IMR-90 (cell line): ENCODE data around the gene ABCA6. TPM values are rescaled to one million over a fixed set of nuclear protein-coding genes. Genes with fewer than 3 reads are reported as not detected.

ENCODE experiments used
- ATAC-seq: fragments of 200-7000 bp; cut with Tn5 transposase; 2 replicates; pipeline ENCODE4 v1.9.1; 2020; ENCODE audit warnings: low read depth, mild to moderate bottlenecking, moderate library complexity
- BruUV-seq: library from RNA; stranded (reverse); fragments of 400-500 nt; replicated peaks from 2 replicates; lab custom pipeline; 2021; lab: Mats Ljungman, UMichigan
- CTCF ChIA-PET: fragments of 300-600 bp; formaldehyde crosslinking; extraction: SDS; loops from one replicate; lab custom pipeline; 2021; ENCODE audit warnings: antibody characterized with exemption; lab: Yijun Ruan, JAX
- POLR2A ChIA-PET: fragments of 300-600 bp; sonication (Branson Sonifier 250); formaldehyde crosslinking; loops from one replicate; lab custom pipeline; 2022; ENCODE audit warnings: antibody characterized with exemption; ENCODE audit not compliant: unreplicated experiment; lab: Charles Lee
- DNase-seq: peaks from one replicate; pipeline ENCODE4 v3.0.0; 2013
- H2AFZ ChIP-seq: replicated peaks from 2 replicates; pipeline ENCODE3; 2013; ENCODE audit warnings: low read length, mild to moderate bottlenecking; ENCODE audit not compliant: poor library complexity
- H2AK5ac ChIP-seq: 2 replicates; pipeline ENCODE4 v1.6.1; 2013; ENCODE audit warnings: low read depth, low read length, inconsistent platforms
- H2AK9ac ChIP-seq: replicated peaks from 2 replicates; pipeline ENCODE3; 2013; ENCODE audit warnings: mild to moderate bottlenecking, low read depth, low read length, moderate library complexity; ENCODE audit not compliant: poor library complexity
- H2BK120ac ChIP-seq: 2 replicates; pipeline ENCODE4 v1.6.1; 2013; ENCODE audit warnings: low read depth, low read length, inconsistent platforms
- H2BK15ac ChIP-seq: 3 replicates; pipeline ENCODE4 v1.6.1; 2013; ENCODE audit warnings: low read depth, low read length, inconsistent platforms
- H2BK20ac ChIP-seq: 2 replicates; pipeline ENCODE4 v1.6.1; 2013; ENCODE audit warnings: low read depth, mild to moderate bottlenecking, inconsistent platforms, low read length, moderate library complexity
- H2BK5ac ChIP-seq: 2 replicates; pipeline ENCODE4 v1.6.1; 2013; ENCODE audit warnings: mild to moderate bottlenecking, low read depth, low read length, inconsistent platforms; ENCODE audit not compliant: poor library complexity, severe bottlenecking
- H3K14ac ChIP-seq: replicated peaks from 2 replicates; pipeline ENCODE4 v1.6.1; 2013; ENCODE audit warnings: low read depth, low read length, inconsistent platforms
- H3K18ac ChIP-seq: 2 replicates; pipeline ENCODE4 v1.6.1; 2013; ENCODE audit warnings: low read depth, low read length, control low read depth
- H3K23ac ChIP-seq: 2 replicates; pipeline ENCODE4 v1.6.1; 2013; ENCODE audit warnings: low read depth, low read length, inconsistent platforms
- H3K27ac ChIP-seq: 2 replicates; pipeline ENCODE4 v1.5.1; 2013; ENCODE audit warnings: mild to moderate bottlenecking, control low read depth, low read length; ENCODE audit not compliant: insufficient read depth
- H3K27me3 ChIP-seq: 2 replicates; pipeline ENCODE4 v1.6.1; 2013; ENCODE audit warnings: low read length; ENCODE audit not compliant: control insufficient read depth, insufficient read depth
- H3K36me3 ChIP-seq: 2 replicates; pipeline ENCODE4 v1.6.1; 2013; ENCODE audit warnings: low read length, mixed read lengths; ENCODE audit not compliant: control insufficient read depth, insufficient read depth
- H3K4ac ChIP-seq: 2 replicates; pipeline ENCODE4 v1.6.1; 2013; ENCODE audit warnings: low read depth, low read length, inconsistent platforms
- H3K4me1 ChIP-seq: 2 replicates; pipeline ENCODE4 v1.6.1; 2013; ENCODE audit warnings: low read length, mixed read lengths; ENCODE audit not compliant: control insufficient read depth, insufficient read depth
- H3K4me2 ChIP-seq: 2 replicates; pipeline ENCODE4 v1.6.1; 2013; ENCODE audit warnings: low read depth, mild to moderate bottlenecking, control low read depth, low read length, moderate library complexity
- H3K4me3 ChIP-seq: 2 replicates; pipeline ENCODE4 v1.5.1; 2013; ENCODE audit warnings: low read depth, mild to moderate bottlenecking, control low read depth, low read length, moderate library complexity; ENCODE audit not compliant: insufficient read depth
- H3K56ac ChIP-seq: 2 replicates; pipeline ENCODE4 v1.6.1; 2013; ENCODE audit warnings: low read length, inconsistent platforms; ENCODE audit not compliant: insufficient read depth; ENCODE audit errors: extremely low read depth
- H3K79me1 ChIP-seq, 2 experiments: 2 replicates each; pipeline ENCODE4 v1.6.1; 2013; ENCODE audit warnings: low read length in 2 of 2, inconsistent platforms in 1 of 2, low read depth in 1 of 2
- H3K9ac ChIP-seq: 2 replicates; pipeline ENCODE4 v1.6.1; 2013; ENCODE audit warnings: low read depth, low read length, control low read depth
- H3K9me1 ChIP-seq: 2 replicates; pipeline ENCODE4 v1.6.1; 2013; ENCODE audit warnings: low read length, inconsistent platforms; ENCODE audit not compliant: insufficient read depth
- H3K9me3 ChIP-seq: 2 replicates; pipeline ENCODE4 v1.6.1; 2013; ENCODE audit warnings: low read length; ENCODE audit not compliant: control insufficient read depth, insufficient read depth
- H4K20me1 ChIP-seq: 2 replicates; pipeline ENCODE4 v1.6.1; 2013; ENCODE audit warnings: low read length, inconsistent platforms; ENCODE audit not compliant: insufficient read depth
- H4K5ac ChIP-seq: 2 replicates; pipeline ENCODE4 v1.6.1; 2013; ENCODE audit warnings: mild to moderate bottlenecking, low read depth, low read length, control low read depth
- H4K8ac ChIP-seq, 2 experiments: 2 replicates each; pipeline ENCODE4 v1.6.1; 2013; ENCODE audit warnings: low read depth in 2 of 2, low read length in 2 of 2, control low read depth in 1 of 2, inconsistent platforms in 1 of 2
- H4K91ac ChIP-seq: 2 replicates; pipeline ENCODE4 v1.6.1; 2013; ENCODE audit warnings: low read depth, low read length, inconsistent platforms; ENCODE audit not compliant: insufficient read depth
- BHLHE40 ChIP-seq: fragments of 150-350 bp; IDR thresholded peaks from 2 replicates; pipeline ENCODE4 v1.6.1; 2016; ENCODE audit warnings: mild to moderate bottlenecking, low read depth, low read length
- MAZ ChIP-seq: IDR thresholded peaks from 2 replicates; pipeline ENCODE4 v1.6.1; 2012; ENCODE audit warnings: low read depth, mild to moderate bottlenecking, low read length, improper control_type of control experiment, moderate library complexity, borderline replicate concordance
- NFE2L2 ChIP-seq: fragments of 150-350 bp; IDR thresholded peaks from 2 replicates; pipeline ENCODE4 v1.6.1; 2016; ENCODE audit warnings: low read depth, mild to moderate bottlenecking, low read length
- WGBS, 2 experiments: methylation state at CpG; one replicate each; pipeline versions ENCODE4 v1.1.5 to v1.1.7; 2013; ENCODE audit warnings: missing lambda C conversion rate in 2 of 2; ENCODE audit not compliant: insufficient read length in 1 of 2; ENCODE audit errors: extremely low coverage in 2 of 2; 5-methylcytosine and 5-hydroxymethylcytosine counted together
- dilution Hi-C: fragments of 300-500 bp; cut with HindIII; formaldehyde crosslinking; loops from one replicate; pipeline ENCODE4 v1.14.3; 2018; ENCODE audit warnings: low sequenced_read_pairs; ENCODE audit not compliant: unreplicated experiment
- in situ Hi-C: fragments of 300-500 bp; cut with MboI; formaldehyde crosslinking; loops from 3 replicates; pipeline ENCODE4 v1.14.3; 2019; ENCODE audit warnings: low sequenced_read_pairs, inconsistent platforms, mixed read lengths
- intact Hi-C: fragments of 100-400 bp; cut with micrococcal nuclease; formaldehyde crosslinking; loops from 2 replicates; pipeline ENCODE4 v1.10.0; 2022
- polyA plus RNA-seq, 3 experiments: library from polyadenylated mRNA; depleted of rRNA; stranded (reverse); fragments of >200 nt; gene quantifications; 2 replicates each; pipeline ENCODE4 v1.2.3, GENCODE V29; 2012; ENCODE audit warnings: low replicate concordance in 1 of 3
- total RNA-seq: library from RNA; depleted of rRNA; stranded (reverse); fragments of >200 nt; gene quantifications from 2 replicates; pipeline ENCODE4 v1.2.3, GENCODE V29; 2012

The ABCA6 gene
- total and polyA plus RNA-seq, 2 of the 4 experiments (the other 2 are of a cell fraction) = under 0.01 TPM; not detected in 1

DNA sequence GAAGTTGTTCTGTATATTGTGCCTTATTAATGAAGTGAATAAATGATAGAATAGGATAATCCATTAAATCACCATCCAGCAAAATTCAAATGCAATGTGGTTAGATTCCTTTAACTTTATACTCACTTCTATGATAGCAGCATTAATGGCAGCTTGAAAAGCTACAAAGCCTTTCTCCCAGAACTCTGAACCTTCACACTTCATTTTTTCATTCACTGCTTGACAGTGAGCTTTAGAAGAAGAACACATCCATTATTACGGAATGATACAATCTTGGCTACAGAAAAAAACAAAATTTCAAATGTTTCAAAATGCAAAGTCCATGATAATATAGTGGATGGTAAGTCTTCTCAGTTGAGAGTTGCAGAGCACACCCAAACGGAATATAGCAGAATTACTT is 97.3 kb downstream of the ABCA6 start:
- Histone ChIP-seq H3K4me2 (no peak overlapping the region), H3K27me3 (no peaks in the 10 kb centered on the region), H2BK20ac (no peak overlapping the region), H3K14ac (no peak overlapping the region), H3K56ac (no peak overlapping the region), H4K5ac (no peak overlapping the region), H3K9me3 (no peaks in the 10 kb centered on the region), H4K91ac (no peak overlapping the region), H3K4ac (no peak overlapping the region), H2AFZ (no peak overlapping the region), H3K23ac (no peak overlapping the region), H3K36me3 (no peaks in the 10 kb centered on the region), H3K79me1 (no peaks in the 10 kb centered on the region), H2AK5ac (no peak overlapping the region), H4K20me1 (no peaks in the 10 kb centered on the region), H2AK9ac (no peak overlapping the region), H3K9me1 (peaks cover 2% of the 10 kb centered on the region; the same call in 1 of the 2 replicates), H3K4me3 (no peak overlapping the region), H3K18ac (no peak overlapping the region), H2BK15ac (no peak overlapping the region), H3K9ac (no peak overlapping the region), H2BK120ac (no peak overlapping the region), H3K27ac (no peak overlapping the region), H2BK5ac (no peak overlapping the region), H4K8ac (no peak overlapping the region), H3K4me1 (peaks cover 4% of the 10 kb centered on the region; the same call in 1 of the 2 replicates)
- DNase-seq = no peak
- no peak for TF ChIP-seq MAZ
- no peak for TF ChIP-seq NFE2L2
- TF ChIP-seq BHLHE40 = no peak
- no peak for ATAC-seq
- dilution Hi-C loops = no loop called here
- WGBS, 2 experiments = no CpG with 5 or more reads among the region's 2 CpGs
- BruUV-seq = no TSS peak
- in situ Hi-C loops = no loop called here
- POLR2A ChIA-PET = no interaction called here
- intact Hi-C loops = no loop called here
- CTCF ChIA-PET = no interaction called here
